IMR-90 (cell line): ENCODE measurements around the gene ITGAL. TPM values are rescaled to one million over a fixed set of nuclear protein-coding genes. Genes with fewer than 3 reads are reported as not detected.

Source experiments
- ATAC-seq: fragments of 200-7000 bp; cut with Tn5 transposase; 2 replicates; pipeline ENCODE4 v1.9.1; 2020; ENCODE audit warnings: low read depth, mild to moderate bottlenecking, moderate library complexity
- BruUV-seq: library from RNA; stranded (reverse); fragments of 400-500 nt; replicated peaks from 2 replicates; lab custom pipeline; 2021; lab: Mats Ljungman, UMichigan
- CTCF ChIA-PET: fragments of 300-600 bp; formaldehyde crosslinking; extraction: SDS; loops from one replicate; lab custom pipeline; 2021; ENCODE audit warnings: antibody characterized with exemption; lab: Yijun Ruan, JAX
- POLR2A ChIA-PET: fragments of 300-600 bp; sonication (Branson Sonifier 250); formaldehyde crosslinking; loops from one replicate; lab custom pipeline; 2022; ENCODE audit warnings: antibody characterized with exemption; ENCODE audit not compliant: unreplicated experiment; lab: Charles Lee
- DNase-seq: peaks from one replicate; pipeline ENCODE4 v3.0.0; 2013
- H2AFZ ChIP-seq: replicated peaks from 2 replicates; pipeline ENCODE3; 2013; ENCODE audit warnings: low read length, mild to moderate bottlenecking; ENCODE audit not compliant: poor library complexity
- H2AK5ac ChIP-seq: 2 replicates; pipeline ENCODE4 v1.6.1; 2013; ENCODE audit warnings: low read depth, low read length, inconsistent platforms
- H2AK9ac ChIP-seq: replicated peaks from 2 replicates; pipeline ENCODE3; 2013; ENCODE audit warnings: mild to moderate bottlenecking, low read depth, low read length, moderate library complexity; ENCODE audit not compliant: poor library complexity
- H2BK120ac ChIP-seq: 2 replicates; pipeline ENCODE4 v1.6.1; 2013; ENCODE audit warnings: low read depth, low read length, inconsistent platforms
- H2BK15ac ChIP-seq: 3 replicates; pipeline ENCODE4 v1.6.1; 2013; ENCODE audit warnings: low read depth, low read length, inconsistent platforms
- H2BK20ac ChIP-seq: 2 replicates; pipeline ENCODE4 v1.6.1; 2013; ENCODE audit warnings: low read depth, mild to moderate bottlenecking, inconsistent platforms, low read length, moderate library complexity
- H2BK5ac ChIP-seq: 2 replicates; pipeline ENCODE4 v1.6.1; 2013; ENCODE audit warnings: mild to moderate bottlenecking, low read depth, low read length, inconsistent platforms; ENCODE audit not compliant: poor library complexity, severe bottlenecking
- H3K14ac ChIP-seq: replicated peaks from 2 replicates; pipeline ENCODE4 v1.6.1; 2013; ENCODE audit warnings: low read depth, low read length, inconsistent platforms
- H3K18ac ChIP-seq: 2 replicates; pipeline ENCODE4 v1.6.1; 2013; ENCODE audit warnings: low read depth, low read length, control low read depth
- H3K23ac ChIP-seq: 2 replicates; pipeline ENCODE4 v1.6.1; 2013; ENCODE audit warnings: low read depth, low read length, inconsistent platforms
- H3K27ac ChIP-seq: 2 replicates; pipeline ENCODE4 v1.5.1; 2013; ENCODE audit warnings: mild to moderate bottlenecking, control low read depth, low read length; ENCODE audit not compliant: insufficient read depth
- H3K27me3 ChIP-seq: 2 replicates; pipeline ENCODE4 v1.6.1; 2013; ENCODE audit warnings: low read length; ENCODE audit not compliant: control insufficient read depth, insufficient read depth
- H3K36me3 ChIP-seq: 2 replicates; pipeline ENCODE4 v1.6.1; 2013; ENCODE audit warnings: low read length, mixed read lengths; ENCODE audit not compliant: control insufficient read depth, insufficient read depth
- H3K4ac ChIP-seq: 2 replicates; pipeline ENCODE4 v1.6.1; 2013; ENCODE audit warnings: low read depth, low read length, inconsistent platforms
- H3K4me1 ChIP-seq: 2 replicates; pipeline ENCODE4 v1.6.1; 2013; ENCODE audit warnings: low read length, mixed read lengths; ENCODE audit not compliant: control insufficient read depth, insufficient read depth
- H3K4me2 ChIP-seq: 2 replicates; pipeline ENCODE4 v1.6.1; 2013; ENCODE audit warnings: low read depth, mild to moderate bottlenecking, control low read depth, low read length, moderate library complexity
- H3K4me3 ChIP-seq: 2 replicates; pipeline ENCODE4 v1.5.1; 2013; ENCODE audit warnings: low read depth, mild to moderate bottlenecking, control low read depth, low read length, moderate library complexity; ENCODE audit not compliant: insufficient read depth
- H3K56ac ChIP-seq: 2 replicates; pipeline ENCODE4 v1.6.1; 2013; ENCODE audit warnings: low read length, inconsistent platforms; ENCODE audit not compliant: insufficient read depth; ENCODE audit errors: extremely low read depth
- H3K79me1 ChIP-seq, 2 experiments: 2 replicates each; pipeline ENCODE4 v1.6.1; 2013; ENCODE audit warnings: low read length in 2 of 2, inconsistent platforms in 1 of 2, low read depth in 1 of 2
- H3K9ac ChIP-seq: 2 replicates; pipeline ENCODE4 v1.6.1; 2013; ENCODE audit warnings: low read depth, low read length, control low read depth
- H3K9me1 ChIP-seq: 2 replicates; pipeline ENCODE4 v1.6.1; 2013; ENCODE audit warnings: low read length, inconsistent platforms; ENCODE audit not compliant: insufficient read depth
- H3K9me3 ChIP-seq: 2 replicates; pipeline ENCODE4 v1.6.1; 2013; ENCODE audit warnings: low read length; ENCODE audit not compliant: control insufficient read depth, insufficient read depth
- H4K20me1 ChIP-seq: 2 replicates; pipeline ENCODE4 v1.6.1; 2013; ENCODE audit warnings: low read length, inconsistent platforms; ENCODE audit not compliant: insufficient read depth
- H4K5ac ChIP-seq: 2 replicates; pipeline ENCODE4 v1.6.1; 2013; ENCODE audit warnings: mild to moderate bottlenecking, low read depth, low read length, control low read depth
- H4K8ac ChIP-seq, 2 experiments: 2 replicates each; pipeline ENCODE4 v1.6.1; 2013; ENCODE audit warnings: low read depth in 2 of 2, low read length in 2 of 2, control low read depth in 1 of 2, inconsistent platforms in 1 of 2
- H4K91ac ChIP-seq: 2 replicates; pipeline ENCODE4 v1.6.1; 2013; ENCODE audit warnings: low read depth, low read length, inconsistent platforms; ENCODE audit not compliant: insufficient read depth
- BHLHE40 ChIP-seq: fragments of 150-350 bp; IDR thresholded peaks from 2 replicates; pipeline ENCODE4 v1.6.1; 2016; ENCODE audit warnings: mild to moderate bottlenecking, low read depth, low read length
- CEBPB ChIP-seq: IDR thresholded peaks from 2 replicates; pipeline ENCODE4 v1.6.1; 2012; ENCODE audit warnings: low read depth, low read length, improper control_type of control experiment
- CHD1 ChIP-seq: IDR thresholded peaks from 2 replicates; pipeline ENCODE4 v1.6.1; 2012; ENCODE audit warnings: low read depth, low read length, improper control_type of control experiment
- FOS ChIP-seq: fragments of 150-350 bp; IDR thresholded peaks from 2 replicates; pipeline ENCODE4 v1.6.1; 2016; ENCODE audit warnings: low read depth, low read length
- MAFK ChIP-seq: IDR thresholded peaks from 2 replicates; pipeline ENCODE4 v1.6.1; 2012; ENCODE audit warnings: low read depth, low read length, improper control_type of control experiment
- MAZ ChIP-seq: IDR thresholded peaks from 2 replicates; pipeline ENCODE4 v1.6.1; 2012; ENCODE audit warnings: low read depth, mild to moderate bottlenecking, low read length, improper control_type of control experiment, moderate library complexity, borderline replicate concordance
- MXI1 ChIP-seq: IDR thresholded peaks from 2 replicates; pipeline ENCODE4 v1.6.1; 2012; ENCODE audit warnings: low read depth, mild to moderate bottlenecking, low read length, moderate library complexity, borderline replicate concordance
- NFE2L2 ChIP-seq: fragments of 150-350 bp; IDR thresholded peaks from 2 replicates; pipeline ENCODE4 v1.6.1; 2016; ENCODE audit warnings: low read depth, mild to moderate bottlenecking, low read length
- RAD21 ChIP-seq: IDR thresholded peaks from 2 replicates; pipeline ENCODE4 v1.6.1; 2012; ENCODE audit warnings: low read length, improper control_type of control experiment
- RCOR1 ChIP-seq: IDR thresholded peaks from 2 replicates; pipeline ENCODE4 v1.6.1; 2012; ENCODE audit warnings: mild to moderate bottlenecking, low read length, improper control_type of control experiment; ENCODE audit not compliant: insufficient replicate concordance
- SMC3 ChIP-seq: fragments of 150-350 bp; IDR thresholded peaks from 2 replicates; pipeline ENCODE4 v1.6.1; 2016; ENCODE audit warnings: low read depth, mild to moderate bottlenecking, antibody characterized with exemption, low read length, moderate library complexity
- WGBS, 2 experiments: methylation state at CpG; one replicate each; pipeline versions ENCODE4 v1.1.5 to v1.1.7; 2013; ENCODE audit warnings: missing lambda C conversion rate in 2 of 2; ENCODE audit not compliant: insufficient read length in 1 of 2; ENCODE audit errors: extremely low coverage in 2 of 2; 5-methylcytosine and 5-hydroxymethylcytosine counted together
- dilution Hi-C: fragments of 300-500 bp; cut with HindIII; formaldehyde crosslinking; loops from one replicate; pipeline ENCODE4 v1.14.3; 2018; ENCODE audit warnings: low sequenced_read_pairs; ENCODE audit not compliant: unreplicated experiment
- in situ Hi-C: fragments of 300-500 bp; cut with MboI; formaldehyde crosslinking; loops from 3 replicates; pipeline ENCODE4 v1.14.3; 2019; ENCODE audit warnings: low sequenced_read_pairs, inconsistent platforms, mixed read lengths
- intact Hi-C: fragments of 100-400 bp; cut with micrococcal nuclease; formaldehyde crosslinking; loops from 2 replicates; pipeline ENCODE4 v1.10.0; 2022
- polyA plus RNA-seq, 3 experiments: library from polyadenylated mRNA; depleted of rRNA; stranded (reverse); fragments of >200 nt; gene quantifications; 2 replicates each; pipeline ENCODE4 v1.2.3, GENCODE V29; 2012; ENCODE audit warnings: low replicate concordance in 1 of 3
- total RNA-seq: library from RNA; depleted of rRNA; stranded (reverse); fragments of >200 nt; gene quantifications from 2 replicates; pipeline ENCODE4 v1.2.3, GENCODE V29; 2012
- TF ChIP-seq, protein P1 (sequence below): fragments of 150-350 bp; IDR thresholded peaks from 2 replicates; pipeline ENCODE4 v1.6.1; 2016; ENCODE audit warnings: low read depth, mild to moderate bottlenecking, low read length, moderate library complexity, borderline replicate concordance
- TF ChIP-seq, protein P2 (sequence below): fragments of 150-350 bp; IDR thresholded peaks from 2 replicates; pipeline ENCODE4 v1.6.1; 2017; ENCODE audit warnings: mild to moderate bottlenecking, antibody characterized with exemption, low read length, low read depth
- TF ChIP-seq, protein P3 (sequence below): conservative IDR thresholded peaks from 2 replicates; pipeline ENCODE4 v1.5.1; 2012; ENCODE audit warnings: mild to moderate bottlenecking, low read depth, low read length, improper control_type of control experiment

ITGAL gene
- total and polyA plus RNA-seq, 2 of the 4 experiments (the other 2 are of a cell fraction): not detected

DNA sequence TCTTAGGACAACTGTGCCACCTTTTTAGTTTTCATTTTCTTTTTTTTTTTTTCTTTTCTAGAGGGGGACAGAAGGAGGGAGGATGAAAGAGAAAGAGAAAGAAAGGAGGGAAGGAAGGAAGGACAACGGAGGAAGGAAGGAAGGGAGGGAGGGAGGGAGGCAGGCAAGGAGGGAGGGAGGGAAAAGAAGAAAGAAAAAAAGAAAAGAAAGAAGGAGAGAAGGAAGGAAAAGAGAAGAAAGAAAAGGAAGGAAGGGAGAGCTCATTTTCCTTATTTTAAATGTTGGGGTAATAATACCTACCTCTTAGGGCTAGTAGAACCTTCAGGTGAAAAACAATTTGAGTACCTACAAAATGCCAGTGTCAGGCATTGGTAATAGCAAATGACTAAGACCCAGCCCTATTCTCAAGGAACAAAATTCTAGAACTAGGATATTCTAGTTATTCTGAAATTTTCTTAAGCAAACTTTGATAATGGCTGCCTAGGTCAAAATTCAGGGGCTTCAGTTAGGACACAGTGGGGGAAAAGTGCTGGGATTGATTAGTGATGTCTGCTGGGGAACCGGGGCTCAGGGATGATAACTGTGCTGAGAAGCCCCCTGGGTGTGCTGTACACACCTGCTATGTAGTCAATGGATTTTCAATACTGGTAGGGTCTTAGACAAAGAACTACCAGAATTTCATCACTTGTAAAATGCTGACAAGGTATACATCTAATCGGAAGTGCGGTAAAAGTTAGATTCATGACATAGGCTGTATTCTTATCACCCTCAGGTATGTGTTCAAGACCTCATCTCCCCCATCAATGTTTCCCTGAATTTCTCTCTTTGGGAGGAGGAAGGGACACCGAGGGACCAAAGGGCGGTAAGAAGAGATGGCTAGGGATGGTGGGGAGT, 31.1 kb downstream of the ITGAL start:
- Histone ChIP-seq H3K4me2 (no peak overlapping the region), H4K5ac (no peak overlapping the region), H3K79me1 (no peaks in the 10 kb centered on the region), H2BK15ac (no peak overlapping the region), H4K8ac (no peak overlapping the region), H2BK20ac (no peak overlapping the region), H3K56ac (no peak overlapping the region), H4K91ac (no peak overlapping the region), H3K9me1 (no peaks in the 10 kb centered on the region), H3K4me3 (no peak overlapping the region), H3K4me1 (no peaks in the 10 kb centered on the region), H3K14ac (no peak overlapping the region), H3K27ac (no peak overlapping the region), H4K20me1 (no peaks in the 10 kb centered on the region), H3K36me3 (no peaks in the 10 kb centered on the region), H3K4ac (no peak overlapping the region), H2AK5ac (no peak overlapping the region), H2BK120ac (no peak overlapping the region), H2BK5ac (no peak overlapping the region), H2AFZ (no peak overlapping the region), H3K27me3 (peaks cover 15% of the 10 kb centered on the region), H3K9me3 (no peaks in the 10 kb centered on the region), H2AK9ac (no peak overlapping the region), H3K18ac (no peak overlapping the region), H3K23ac (no peak overlapping the region), H3K9ac (no peak overlapping the region)
- DNase-seq (no peak), ATAC-seq (no peak)
- WGBS, 2 experiments: no CpG with 5 or more reads among the region's 6 CpGs
- ChIA-PET CTCF (no interaction called here), POLR2A (interaction anchor here (0.5 to 0.6 kb wide), 2 partner anchors 23 to 24 kb away, joined by 3 to 5 read pairs; no protein-coding TSS in a partner anchor)
- no TSS peak for BruUV-seq
- in situ Hi-C loops (no loop called here), dilution Hi-C loops (no loop called here), intact Hi-C loops (no loop called here)
- TF ChIP-seq MAFK: no peak
- TF ChIP-seq, protein P1, sequence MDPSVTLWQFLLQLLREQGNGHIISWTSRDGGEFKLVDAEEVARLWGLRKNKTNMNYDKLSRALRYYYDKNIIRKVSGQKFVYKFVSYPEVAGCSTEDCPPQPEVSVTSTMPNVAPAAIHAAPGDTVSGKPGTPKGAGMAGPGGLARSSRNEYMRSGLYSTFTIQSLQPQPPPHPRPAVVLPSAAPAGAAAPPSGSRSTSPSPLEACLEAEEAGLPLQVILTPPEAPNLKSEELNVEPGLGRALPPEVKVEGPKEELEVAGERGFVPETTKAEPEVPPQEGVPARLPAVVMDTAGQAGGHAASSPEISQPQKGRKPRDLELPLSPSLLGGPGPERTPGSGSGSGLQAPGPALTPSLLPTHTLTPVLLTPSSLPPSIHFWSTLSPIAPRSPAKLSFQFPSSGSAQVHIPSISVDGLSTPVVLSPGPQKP: no peak
- TF ChIP-seq, protein P2, sequence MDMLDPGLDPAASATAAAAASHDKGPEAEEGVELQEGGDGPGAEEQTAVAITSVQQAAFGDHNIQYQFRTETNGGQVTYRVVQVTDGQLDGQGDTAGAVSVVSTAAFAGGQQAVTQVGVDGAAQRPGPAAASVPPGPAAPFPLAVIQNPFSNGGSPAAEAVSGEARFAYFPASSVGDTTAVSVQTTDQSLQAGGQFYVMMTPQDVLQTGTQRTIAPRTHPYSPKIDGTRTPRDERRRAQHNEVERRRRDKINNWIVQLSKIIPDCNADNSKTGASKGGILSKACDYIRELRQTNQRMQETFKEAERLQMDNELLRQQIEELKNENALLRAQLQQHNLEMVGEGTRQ: no peak
- TF ChIP-seq MAZ: no peak
- no peak for TF ChIP-seq SMC3
- TF ChIP-seq NFE2L2: no peak
- TF ChIP-seq BHLHE40: no peak
- no peak for TF ChIP-seq FOS
- no peak for TF ChIP-seq CHD1
- TF ChIP-seq RAD21: no peak
- TF ChIP-seq RCOR1: no peak
- TF ChIP-seq CEBPB: no peak
- no peak for TF ChIP-seq MXI1
- TF ChIP-seq, protein P3, sequence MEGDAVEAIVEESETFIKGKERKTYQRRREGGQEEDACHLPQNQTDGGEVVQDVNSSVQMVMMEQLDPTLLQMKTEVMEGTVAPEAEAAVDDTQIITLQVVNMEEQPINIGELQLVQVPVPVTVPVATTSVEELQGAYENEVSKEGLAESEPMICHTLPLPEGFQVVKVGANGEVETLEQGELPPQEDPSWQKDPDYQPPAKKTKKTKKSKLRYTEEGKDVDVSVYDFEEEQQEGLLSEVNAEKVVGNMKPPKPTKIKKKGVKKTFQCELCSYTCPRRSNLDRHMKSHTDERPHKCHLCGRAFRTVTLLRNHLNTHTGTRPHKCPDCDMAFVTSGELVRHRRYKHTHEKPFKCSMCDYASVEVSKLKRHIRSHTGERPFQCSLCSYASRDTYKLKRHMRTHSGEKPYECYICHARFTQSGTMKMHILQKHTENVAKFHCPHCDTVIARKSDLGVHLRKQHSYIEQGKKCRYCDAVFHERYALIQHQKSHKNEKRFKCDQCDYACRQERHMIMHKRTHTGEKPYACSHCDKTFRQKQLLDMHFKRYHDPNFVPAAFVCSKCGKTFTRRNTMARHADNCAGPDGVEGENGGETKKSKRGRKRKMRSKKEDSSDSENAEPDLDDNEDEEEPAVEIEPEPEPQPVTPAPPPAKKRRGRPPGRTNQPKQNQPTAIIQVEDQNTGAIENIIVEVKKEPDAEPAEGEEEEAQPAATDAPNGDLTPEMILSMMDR: no peak
